ENCODE measurements around the gene ROR1.

The ROR1 gene

GRCh38 chr1:63856924-63857323, 83.1 kb downstream of the ROR1 start:
- no peak for DNase-seq (ENCODE audit: low read depth, low spot score)

GRCh38 chr1:63857478-63857877, 83.7 kb downstream of the ROR1 start:
- no peak for DNase-seq (ENCODE audit: low read depth, low spot score)

- no peak for DNase-seq (ENCODE audit: low read depth, low spot score)
Observed at GRCh38 chr1:63858153-63858552, 84.3 kb downstream of the ROR1 start.

GRCh38 chr1:63859480-63860275, 85.9 kb downstream of the ROR1 start:
- DNase-seq (ENCODE audit: low read depth, low spot score): no peak

GRCh38 chr1:63861052-63861691, 87.4 kb downstream of the ROR1 start:
- DNase-seq (ENCODE audit: low read depth, low spot score): no peak

GRCh38 chr1:63863145-63863544, 89.3 kb downstream of the ROR1 start:
- no peak for DNase-seq (ENCODE audit: low read depth, low spot score)

GRCh38 chr1:63864224-63864641, 90.4 kb downstream of the ROR1 start:
- DNase-seq (ENCODE audit: low read depth, low spot score): no peak

GRCh38 chr1:63865561-63865960, 91.7 kb downstream of the ROR1 start:
- DNase-seq (ENCODE audit: low read depth, low spot score): no peak

GRCh38 chr1:63866084-63866483, 92.3 kb downstream of the ROR1 start:
- DNase-seq (ENCODE audit: low read depth, low spot score): no peak

- DNase-seq (ENCODE audit: low read depth, low spot score): no peak
Observed at GRCh38 chr1:63867429-63868176, 93.8 kb downstream of the ROR1 start.

- DNase-seq (ENCODE audit: low read depth, low spot score): no peak
Observed at GRCh38 chr1:63868268-63868781, 94.5 kb downstream of the ROR1 start.

GRCh38 chr1:63870152-63870551, 96.3 kb downstream of the ROR1 start:
- DNase-seq (ENCODE audit: low read depth, low spot score): no peak

GRCh38 chr1:63871463-63871862, 97.6 kb downstream of the ROR1 start:
- no peak for DNase-seq (ENCODE audit: low read depth, low spot score)

- no peak for DNase-seq (ENCODE audit: low read depth, low spot score)
Observed at GRCh38 chr1:63873751-63874150, 99.9 kb downstream of the ROR1 start.

GRCh38 chr1:63874278-63874880, 100.6 kb downstream of the ROR1 start:
- no peak for DNase-seq (ENCODE audit: low read depth, low spot score)

GRCh38 chr1:63875636-63876035, 101.8 kb downstream of the ROR1 start:
- DNase-seq (ENCODE audit: low read depth, low spot score): no peak

GRCh38 chr1:63877021-63877767, 103.4 kb downstream of the ROR1 start:
- no peak for DNase-seq (ENCODE audit: low read depth, low spot score)

GRCh38 chr1:63877816-63878215, 104.0 kb downstream of the ROR1 start:
- no peak for DNase-seq (ENCODE audit: low read depth, low spot score)

- no peak for DNase-seq (ENCODE audit: low read depth, low spot score)
Observed at GRCh38 chr1:63878932-63879331, 105.1 kb downstream of the ROR1 start.

- DNase-seq (ENCODE audit: low read depth, low spot score): no peak
Observed at GRCh38 chr1:63880958-63881576, 107.2 kb downstream of the ROR1 start.
